Keratinocyte (primary cell): ENCODE data around the gene ADGRB3. TPM values are rescaled to one million over a fixed set of nuclear protein-coding genes. Genes with fewer than 3 reads are reported as not detected.

ENCODE experiments used
- DNase-seq: peaks from one replicate; pipeline ENCODE4 v3.0.0-alpha.2; 2011; ENCODE audit warnings: low read depth, missing footprints, low spot score
- FAIRE-seq: peaks from 2 replicates; lab custom pipeline; 2011; peaks lifted over from hg19 to GRCh38; lab: Jason Lieb, UNC
- H2AFZ ChIP-seq: 2 replicates; pipeline ENCODE4 v1.6.0; 2012; ENCODE audit warnings: low read length, control low read depth, inconsistent platforms; ENCODE audit not compliant: control insufficient read depth
- H3K27ac ChIP-seq: 2 replicates; pipeline ENCODE4 v1.5.1; 2011; ENCODE audit warnings: low read length; ENCODE audit not compliant: control insufficient read depth, insufficient read depth
- H3K27me3 ChIP-seq: 3 replicates; pipeline ENCODE4 v1.6.0; 2011; ENCODE audit warnings: low read length; ENCODE audit not compliant: control insufficient read depth, insufficient read depth; ENCODE audit errors: extremely low read depth
- H3K36me3 ChIP-seq, 2 experiments: 2 replicates in 1 of 2; 3 replicates in 1 of 2; pipeline ENCODE4 v1.5.1; 2011; ENCODE audit warnings: low read length in 2 of 2, mild to moderate bottlenecking in 1 of 2; ENCODE audit not compliant: control insufficient read depth in 2 of 2, insufficient read depth in 2 of 2; ENCODE audit errors: extremely low read depth in 1 of 2
- H3K4me1 ChIP-seq: 3 replicates; pipeline ENCODE4 v1.5.1; 2011; ENCODE audit warnings: low read length; ENCODE audit not compliant: control insufficient read depth, insufficient read depth; ENCODE audit errors: extremely low read depth
- H3K4me2 ChIP-seq: 3 replicates; pipeline ENCODE4 v1.6.0; 2011; ENCODE audit warnings: low read depth, low read length; ENCODE audit not compliant: control insufficient read depth, insufficient read depth; ENCODE audit errors: extremely low read depth
- H3K4me3 ChIP-seq, 3 experiments: fragments of 200-600 bp in 1 of 3; sonication (generic) in 1 of 3; 2 replicates in 2 of 3; 3 replicates in 1 of 3; pipeline ENCODE4 v1.5.1; 2011 to 2016; ENCODE audit warnings: low read length in 3 of 3, mild to moderate bottlenecking in 3 of 3, control low read depth in 2 of 3, inconsistent platforms in 1 of 3, low read depth in 1 of 3, mixed read lengths in 1 of 3, mixed run types in 1 of 3, moderate library complexity in 1 of 3; ENCODE audit not compliant: control insufficient read depth in 2 of 3, insufficient read depth in 2 of 3; ENCODE audit errors: extremely low read depth in 1 of 3
- H3K79me2 ChIP-seq: 2 replicates; pipeline ENCODE4 v1.6.0; 2012; ENCODE audit warnings: low read length; ENCODE audit not compliant: control insufficient read depth, insufficient read depth
- H3K9ac ChIP-seq: 3 replicates; pipeline ENCODE4 v1.6.0; 2011; ENCODE audit warnings: low read length; ENCODE audit not compliant: control insufficient read depth, insufficient read depth; ENCODE audit errors: extremely low read depth
- H3K9me1 ChIP-seq: 3 replicates; pipeline ENCODE4 v1.6.0; 2011; ENCODE audit warnings: low read length; ENCODE audit not compliant: control insufficient read depth, insufficient read depth; ENCODE audit errors: extremely low read depth
- H3K9me3 ChIP-seq: 2 replicates; pipeline ENCODE4 v1.5.1; 2012; ENCODE audit warnings: low read depth, low read length; ENCODE audit not compliant: control insufficient read depth
- H4K20me1 ChIP-seq: 3 replicates; pipeline ENCODE4 v1.6.0; 2011; ENCODE audit warnings: low read length; ENCODE audit not compliant: control insufficient read depth, insufficient read depth; ENCODE audit errors: extremely low read depth
- EZH2 ChIP-seq: IDR thresholded peaks from one replicate; pipeline ENCODE4 v1.6.1; 2012; ENCODE audit warnings: inconsistent platforms, mild to moderate bottlenecking, low read length, moderate library complexity
- dilution Hi-C: fragments of 300-500 bp; cut with MboI; formaldehyde crosslinking; loops from one replicate; pipeline ENCODE4 v1.7.0; 2020; ENCODE audit warnings: low sequenced_read_pairs; ENCODE audit not compliant: extremely low pct_ligation_motif_present
- polyA plus RNA-seq, 5 experiments: library from polyadenylated mRNA; depleted of rRNA in 3 of 5; stranded (reverse) in 3 of 5; stranded (forward) in 1 of 5; unstranded in 1 of 5; fragments of >200 nt; gene quantifications; 1 replicate in 1 of 5; 2 replicates in 3 of 5; 3 replicates in 1 of 5; pipeline versions ENCODE4 v1.2.1 to v1.2.3, GENCODE V29; 2011 to 2012; ENCODE audit warnings: missing spikeins in 2 of 5, low read depth in 1 of 5, low replicate concordance in 1 of 5
- TF ChIP-seq, protein P1 (sequence below), 3 experiments: IDR thresholded peaks in 1 of 3; conservative IDR thresholded peaks in 1 of 3; optimal IDR thresholded peaks in 1 of 3; 2 replicates in 2 of 3; 3 replicates in 1 of 3; pipeline versions ENCODE3 to v1.5.1; 2011; ENCODE audit warnings: low read length in 3 of 3, mild to moderate bottlenecking in 3 of 3, moderate library complexity in 2 of 3, control low read depth in 1 of 3, inconsistent platforms in 1 of 3; ENCODE audit not compliant: insufficient read depth in 2 of 3; ENCODE audit errors: extremely low read depth in 1 of 3

The ADGRB3 gene
- polyA plus RNA-seq, 1 donor (not counting 4 experiments of a cell fraction or from before 2014, with no cell fraction given): not detected

DNA sequence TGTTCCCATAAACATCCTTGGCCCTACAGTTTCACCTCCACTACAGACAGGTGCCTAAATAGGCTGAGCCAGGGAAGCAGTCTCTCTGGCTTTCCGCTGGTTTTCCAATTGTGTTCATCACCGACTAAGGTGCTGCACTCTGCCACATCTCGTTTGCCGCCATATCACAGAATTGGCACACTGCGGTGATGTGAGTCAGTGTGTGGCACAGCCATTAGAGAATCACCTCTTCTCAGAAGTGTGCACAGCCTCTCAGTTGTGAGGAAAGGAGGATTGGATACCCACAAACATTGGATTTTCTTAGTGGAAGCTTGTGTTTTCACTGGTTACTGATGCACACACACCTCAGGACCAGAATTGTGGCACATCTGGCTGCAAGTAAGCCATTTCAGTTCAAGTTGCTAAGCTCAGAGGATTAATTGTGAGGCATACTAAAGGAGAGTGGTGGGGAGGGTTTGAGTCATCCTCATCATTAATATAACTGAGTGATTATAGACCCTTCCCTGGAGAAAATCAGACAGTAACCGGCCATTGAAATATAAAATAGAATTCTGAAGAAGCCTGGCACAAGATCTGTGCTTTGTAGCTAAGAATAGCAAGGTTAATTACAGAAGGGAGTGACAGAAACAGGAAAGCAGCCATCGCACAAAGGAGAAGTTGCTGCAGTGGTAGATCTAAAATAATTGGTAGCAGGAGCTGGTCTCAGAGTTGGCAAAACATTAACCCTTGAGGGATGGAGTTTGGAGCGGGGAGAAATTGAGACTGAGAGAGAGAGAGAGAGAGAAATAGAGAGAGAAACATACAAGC lies 654.8 kb downstream of the ADGRB3 start:
- no peaks in the 10 kb centered on the region for H3K79me2 ChIP-seq
- no peaks in the 10 kb centered on the region for H3K27me3 ChIP-seq
- no peak for TF ChIP-seq EZH2
- TF ChIP-seq, protein P1, sequence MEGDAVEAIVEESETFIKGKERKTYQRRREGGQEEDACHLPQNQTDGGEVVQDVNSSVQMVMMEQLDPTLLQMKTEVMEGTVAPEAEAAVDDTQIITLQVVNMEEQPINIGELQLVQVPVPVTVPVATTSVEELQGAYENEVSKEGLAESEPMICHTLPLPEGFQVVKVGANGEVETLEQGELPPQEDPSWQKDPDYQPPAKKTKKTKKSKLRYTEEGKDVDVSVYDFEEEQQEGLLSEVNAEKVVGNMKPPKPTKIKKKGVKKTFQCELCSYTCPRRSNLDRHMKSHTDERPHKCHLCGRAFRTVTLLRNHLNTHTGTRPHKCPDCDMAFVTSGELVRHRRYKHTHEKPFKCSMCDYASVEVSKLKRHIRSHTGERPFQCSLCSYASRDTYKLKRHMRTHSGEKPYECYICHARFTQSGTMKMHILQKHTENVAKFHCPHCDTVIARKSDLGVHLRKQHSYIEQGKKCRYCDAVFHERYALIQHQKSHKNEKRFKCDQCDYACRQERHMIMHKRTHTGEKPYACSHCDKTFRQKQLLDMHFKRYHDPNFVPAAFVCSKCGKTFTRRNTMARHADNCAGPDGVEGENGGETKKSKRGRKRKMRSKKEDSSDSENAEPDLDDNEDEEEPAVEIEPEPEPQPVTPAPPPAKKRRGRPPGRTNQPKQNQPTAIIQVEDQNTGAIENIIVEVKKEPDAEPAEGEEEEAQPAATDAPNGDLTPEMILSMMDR (optimal IDR thresholded peaks at IDR 0.05 in 1 of 3, IDR thresholded peaks at IDR 0.05 in 1 of 3, conservative IDR thresholded peaks at IDR 0.05 in 1 of 3; ENCODE audit: extremely low read depth in 1 of 3, insufficient read depth in 2 of 3, low read length in 3 of 3): no peak
- no peaks in the 10 kb centered on the region for H3K36me3 ChIP-seq
- H3K27ac ChIP-seq: no peak overlapping the region
- H3K4me3 ChIP-seq: no peak overlapping the region
- H2AFZ ChIP-seq: no peak overlapping the region
- no peaks in the 10 kb centered on the region for H4K20me1 ChIP-seq
- no peaks in the 10 kb centered on the region for H3K9me3 ChIP-seq
- FAIRE-seq: no peak
- no peaks in the 10 kb centered on the region for H3K9me1 ChIP-seq
- H3K4me1 ChIP-seq: no peaks in the 10 kb centered on the region
- no peak overlapping the region for H3K4me2 ChIP-seq
- no peak for DNase-seq
- dilution Hi-C loops: no loop called here
- H3K9ac ChIP-seq: no peak overlapping the region

DNA sequence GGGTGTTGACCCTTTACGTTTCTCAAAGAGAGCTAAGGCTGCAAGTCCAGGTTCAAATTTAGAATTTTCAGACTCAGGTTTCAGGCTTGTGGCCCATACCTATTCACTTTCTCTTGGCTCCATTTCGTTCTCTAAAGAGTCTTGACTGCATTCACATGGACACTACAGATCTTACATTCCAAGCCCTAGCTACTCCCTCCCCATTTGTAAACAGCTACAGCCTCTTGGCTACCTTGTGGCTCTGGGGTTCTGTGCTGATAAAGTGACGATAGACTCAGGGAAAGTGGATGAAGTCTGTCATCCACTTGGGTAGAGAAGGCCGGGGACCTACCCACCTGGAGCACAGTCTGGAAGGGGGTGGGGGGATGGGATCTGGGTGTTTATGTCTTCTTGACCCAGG lies 658.4 kb downstream of the ADGRB3 start:
- no peak overlapping the region for H3K4me2 ChIP-seq
- H3K36me3 ChIP-seq: no peaks in the 10 kb centered on the region
- no peaks in the 10 kb centered on the region for H3K27me3 ChIP-seq
- no peaks in the 10 kb centered on the region for H3K9me3 ChIP-seq
- no peak overlapping the region for H2AFZ ChIP-seq
- FAIRE-seq: no peak
- H3K4me1 ChIP-seq: no peaks in the 10 kb centered on the region
- H3K79me2 ChIP-seq: no peaks in the 10 kb centered on the region
- DNase-seq: no peak
- dilution Hi-C loops: no loop called here
- H3K9ac ChIP-seq: no peak overlapping the region
- H3K27ac ChIP-seq: no peak overlapping the region
- no peak overlapping the region for H3K4me3 ChIP-seq
- TF ChIP-seq EZH2: no peak
- TF ChIP-seq, protein P1 (optimal IDR thresholded peaks at IDR 0.05 in 1 of 3, IDR thresholded peaks at IDR 0.05 in 1 of 3, conservative IDR thresholded peaks at IDR 0.05 in 1 of 3; ENCODE audit: extremely low read depth in 1 of 3, insufficient read depth in 2 of 3, low read length in 3 of 3): no peak
- H4K20me1 ChIP-seq: no peaks in the 10 kb centered on the region
- H3K9me1 ChIP-seq: no peaks in the 10 kb centered on the region
